ENCODE measurements around the gene RNASEH2A. TPM values are rescaled to one million over a fixed set of nuclear protein-coding genes. Genes with fewer than 3 reads are reported as not detected.

RNASEH2A gene
- total RNA-seq, 1 donor, result 22.9 TPM

GRCh38 chr19:12838182-12838885 is 31.9 kb downstream of the RNASEH2A start, which contains the start of gene MAST1:
TSS of gene MAST1 (plus strand) at chr19:12838515. CDS start at chr19:12838573, 58 bp downstream.
- H3K4me3 ChIP-seq (ENCODE audit: low read depth, low read length), result peak within 1 kb of the TSS; percentile 34
- TF ChIP-seq CTCF (IDR thresholded peaks at IDR 0.05; ENCODE audit: insufficient read depth, low read depth, low read length), result no peak
- DNase-seq (ENCODE audit: low read depth), result peak; percentile 17

- no peak for TF ChIP-seq CTCF (IDR thresholded peaks at IDR 0.05; ENCODE audit: insufficient read depth, low read depth, low read length)
- no peak for DNase-seq (ENCODE audit: low read depth)
- no peak overlapping the region for H3K4me3 ChIP-seq (ENCODE audit: low read depth, low read length)
Observed at GRCh38 chr19:12838886-12839756, 32.7 kb downstream of the RNASEH2A start.

GRCh38 chr19:12840091-12841079 is 34.0 kb downstream of the RNASEH2A start:
- peak overlapping the region; percentile 45 for H3K4me3 ChIP-seq (ENCODE audit: low read depth, low read length)
- TF ChIP-seq CTCF (IDR thresholded peaks at IDR 0.05; ENCODE audit: insufficient read depth, low read depth, low read length), result no peak
- peak; percentile 53 for DNase-seq (ENCODE audit: low read depth)

- peak; percentile 19 for DNase-seq (ENCODE audit: low read depth)
- TF ChIP-seq CTCF (IDR thresholded peaks at IDR 0.05; ENCODE audit: insufficient read depth, low read depth, low read length), result no peak
- H3K4me3 ChIP-seq (ENCODE audit: low read depth, low read length), result peak overlapping the region; percentile 45
Observed at GRCh38 chr19:12841094-12841493, 34.7 kb downstream of the RNASEH2A start.

- no peak for TF ChIP-seq CTCF (IDR thresholded peaks at IDR 0.05; ENCODE audit: insufficient read depth, low read depth, low read length)
- DNase-seq (ENCODE audit: low read depth), result no peak
- no peak overlapping the region for H3K4me3 ChIP-seq (ENCODE audit: low read depth, low read length)
Observed at GRCh38 chr19:12842511-12842910, 36.1 kb downstream of the RNASEH2A start.

- no peak for TF ChIP-seq CTCF (IDR thresholded peaks at IDR 0.05; ENCODE audit: insufficient read depth, low read depth, low read length)
- no peak overlapping the region for H3K4me3 ChIP-seq (ENCODE audit: low read depth, low read length)
- DNase-seq (ENCODE audit: low read depth), result no peak
Observed at GRCh38 chr19:12843328-12843727, 36.9 kb downstream of the RNASEH2A start.
